Spleen (tissue), 11 donors: ENCODE results near the gene SENP7. TPM values are rescaled to one million over a fixed set of nuclear protein-coding genes. Genes with fewer than 3 reads are reported as not detected.

Experiments used
- DNase-seq: peaks from one replicate; pipeline ENCODE4 v3.0.0-alpha.2; 2020
- H3K27ac ChIP-seq, 8 donors: fragments of 200-600 bp; sonication (generic) in 7 of 8; 1 replicate in 4 of 8; 2 replicates in 4 of 8; pipeline versions ENCODE4 v1.5.0 to v1.8.0; 2016 to 2021; ENCODE audit warnings: inconsistent platforms in 4 of 8, mild to moderate bottlenecking in 4 of 8, moderate library complexity in 1 of 8
- H3K27me3 ChIP-seq, 7 donors: fragments of 200-600 bp; sonication (generic) in 6 of 7; replicated peaks in 1 of 7; 1 replicate in 4 of 7; 2 replicates in 3 of 7; pipeline versions ENCODE4 v1.5.0 to v1.8.0; 2016 to 2021; ENCODE audit warnings: inconsistent platforms in 3 of 7, mild to moderate bottlenecking in 1 of 7
- H3K36me3 ChIP-seq, 6 donors: fragments of 200-600 bp; sonication (generic) in 5 of 6; 1 replicate in 4 of 6; 2 replicates in 2 of 6; pipeline versions ENCODE4 v1.5.0 to v1.8.0; 2016 to 2021; ENCODE audit warnings: inconsistent platforms in 2 of 6
- H3K4me1 ChIP-seq, 6 donors: fragments of 200-600 bp; sonication (generic) in 5 of 6; 1 replicate in 3 of 6; 2 replicates in 3 of 6; pipeline versions ENCODE4 v1.5.0 to v1.8.0; 2016 to 2021; ENCODE audit warnings: inconsistent platforms in 3 of 6
- H3K4me3 ChIP-seq, 8 donors: fragments of 200-600 bp; sonication (generic) in 7 of 8; 1 replicate in 4 of 8; 2 replicates in 4 of 8; pipeline versions ENCODE4 v1.5.0 to v1.8.0; 2016 to 2021; ENCODE audit warnings: inconsistent platforms in 4 of 8, mild to moderate bottlenecking in 4 of 8, moderate library complexity in 2 of 8
- H3K9me3 ChIP-seq, 8 donors: fragments of 200-600 bp; sonication (generic) in 7 of 8; 1 replicate in 4 of 8; 2 replicates in 4 of 8; pipeline versions ENCODE4 v1.5.0 to v1.8.0; 2016 to 2021; ENCODE audit warnings: inconsistent platforms in 4 of 8
- CTCF ChIP-seq, 11 experiments: fragments of 200-600 bp in 7 of 11; fragments of 450-650 bp in 4 of 11; sonication (generic) in 4 of 11; IDR thresholded peaks in 8 of 11; conservative IDR thresholded peaks in 3 of 11; 1 replicate in 7 of 11; 2 replicates in 4 of 11; pipeline versions ENCODE4 v1.4.0 to v1.8.0; 2016 to 2021; ENCODE audit warnings: antibody characterized with exemption in 11 of 11, inconsistent platforms in 4 of 11, mild to moderate bottlenecking in 1 of 11
- POLR2A ChIP-seq, 3 donors: fragments of 450-650 bp; IDR thresholded peaks; one replicate each; pipeline ENCODE4 v1.5.1; 2017; ENCODE audit warnings: antibody characterized with exemption in 3 of 3, mild to moderate bottlenecking in 1 of 3
- POLR2AphosphoS5 ChIP-seq, 3 donors: sonication (generic); formaldehyde crosslinking; IDR thresholded peaks; one replicate each; pipeline ENCODE4 v1.5.1; 2017; ENCODE audit warnings: antibody characterized with exemption in 3 of 3
- WGBS, 5 donors: extraction: QIAGEN DNeasy Blood & Tissue Kit in 3 of 5; methylation state at CpG; one replicate each; pipeline versions ENCODE4 v1.1.5 to v1.1.7; 2013 to 2018; 5-methylcytosine and 5-hydroxymethylcytosine counted together
- intact Hi-C: fragments of 100-400 bp; cut with DNase I; formaldehyde crosslinking; loops from one replicate; pipeline ENCODE4 v1.15.0; 2023; ENCODE audit warnings: low total_unique reads
- polyA plus RNA-seq, 3 donors: library from polyadenylated mRNA; stranded (reverse); fragments of 200-250 nt; gene quantifications; one replicate each; pipeline ENCODE4 v1.2.1, GENCODE V29; 2013
- total RNA-seq, 7 donors: library from RNA; depleted of rRNA in 3 of 7; stranded (reverse); fragments of >200 nt in 3 of 7; fragmentation: NEBNext Ultra II Directional in 4 of 7; extraction: Animal tissue kit (Norgen Biotek cat#: 25700) in 4 of 7; gene quantifications; one replicate each; pipeline versions ENCODE4 v1.1.0 to v1.2.1, GENCODE V29; 2016 to 2021
- donor health status: healthy with polysubstance abuse.
- donor health status: DM: no; HTN: no; CAD: no; lungs with moderate emphysema.
- donor health status: DM: no; HTN: no; CAD: no.
- donor health status: Bipolar disorder and iron deficiency.
- donor health status: healthy.
- donor health status: DM: no; HTN: no; CAD: no.
- donor health status: DM: yes; HTN: yes; CAD: no.

The SENP7 gene
- total and polyA plus RNA-seq, 10 donors = 11.2 to 46.9 (median 33.4) TPM

- no peaks in the 10 kb centered on the region for H3K27me3 ChIP-seq
- peaks cover 14 to 80% (median 30%) of the 10 kb centered on the region in 6 donors for H3K4me1 ChIP-seq
- H3K4me3 ChIP-seq = no peak overlapping the region
- no peak for TF ChIP-seq CTCF (IDR thresholded peaks at IDR 0.05 in 8 of 11, conservative IDR thresholded peaks at IDR 0.05 in 3 of 11)
- TF ChIP-seq POLR2AphosphoS5 (IDR thresholded peaks at IDR 0.05) = no peak
- TF ChIP-seq POLR2A (IDR thresholded peaks at IDR 0.05) = no peak
- H3K36me3 ChIP-seq = peaks cover 0 to 19% (median 0%) of the 10 kb centered on the region in 6 donors
- no peaks in the 10 kb centered on the region for H3K9me3 ChIP-seq
- no peak for DNase-seq
- H3K27ac ChIP-seq = no peak overlapping the region
- intact Hi-C loops = no loop called here
- 62 to 93% (median 87%) methylated on average over 3 of the region's 3 CpGs for WGBS, 5 donors
These were observed 3.7 kb downstream of the SENP7 start for GRCh38 chr3:101509281-101509680.

GRCh38 chr3:101501783-101502182, 11.2 kb downstream of the SENP7 start:
- WGBS, 5 donors = 72 to 81% (median 78%) methylated on average over 3 of the region's 3 CpGs
- TF ChIP-seq POLR2AphosphoS5 (IDR thresholded peaks at IDR 0.05) = no peak
- TF ChIP-seq POLR2A (IDR thresholded peaks at IDR 0.05) = no peak
- TF ChIP-seq CTCF (IDR thresholded peaks at IDR 0.05 in 8 of 11, conservative IDR thresholded peaks at IDR 0.05 in 3 of 11) = no peak
- Histone ChIP-seq H3K36me3 (peaks cover 0 to 58% (median 4%) of the 10 kb centered on the region in 6 donors), H3K9me3 (no peaks in the 10 kb centered on the region), H3K4me3 (no peak overlapping the region), H3K4me1 (peaks cover 0 to 39% (median 0%) of the 10 kb centered on the region in 6 donors), H3K27ac (no peak overlapping the region), H3K27me3 (no peaks in the 10 kb centered on the region)
- DNase-seq = no peak
- intact Hi-C loops = no loop called here

- H3K4me3 ChIP-seq = no peak overlapping the region
- WGBS, 5 donors = 93 to 100% (median 96%) methylated on average over 1 of the region's 1 CpG
- no peak for DNase-seq
- no peaks in the 10 kb centered on the region for H3K9me3 ChIP-seq
- H3K36me3 ChIP-seq = peaks cover 0 to 58% (median 4%) of the 10 kb centered on the region in 6 donors
- intact Hi-C loops = no loop called here
- H3K27me3 ChIP-seq = no peaks in the 10 kb centered on the region
- no peak overlapping the region for H3K27ac ChIP-seq
- TF ChIP-seq CTCF (IDR thresholded peaks at IDR 0.05 in 8 of 11, conservative IDR thresholded peaks at IDR 0.05 in 3 of 11) (no peak), POLR2A (IDR thresholded peaks at IDR 0.05) (no peak), POLR2AphosphoS5 (IDR thresholded peaks at IDR 0.05) (no peak)
- H3K4me1 ChIP-seq = peaks cover 0 to 25% (median 0%) of the 10 kb centered on the region in 6 donors
These were observed 12.8 kb downstream of the SENP7 start for GRCh38 chr3:101500208-101500607.

- Histone ChIP-seq H3K4me1 (peaks cover 0 to 7% (median 0%) of the 10 kb centered on the region in 6 donors), H3K4me3 (no peak overlapping the region), H3K27me3 (no peaks in the 10 kb centered on the region), H3K9me3 (no peaks in the 10 kb centered on the region), H3K27ac (no peak overlapping the region), H3K36me3 (peaks cover 0 to 61% (median 11%) of the 10 kb centered on the region in 6 donors)
- 94 to 99% (median 97%) methylated on average over 2 of the region's 2 CpGs for WGBS, 5 donors
- TF ChIP-seq POLR2A (IDR thresholded peaks at IDR 0.05) = no peak
- TF ChIP-seq CTCF (IDR thresholded peaks at IDR 0.05 in 8 of 11, conservative IDR thresholded peaks at IDR 0.05 in 3 of 11) = no peak
- no peak for TF ChIP-seq POLR2AphosphoS5 (IDR thresholded peaks at IDR 0.05)
- intact Hi-C loops = no loop called here
- no peak for DNase-seq
These were observed 15.2 kb downstream of the SENP7 start for GRCh38 chr3:101497803-101498202.
